ENCODE measurements around the gene KLHDC8A. TPM values are rescaled to one million over a fixed set of nuclear protein-coding genes. Genes with fewer than 3 reads are reported as not detected.
"Not testable (repeated sequence)": the region's sequence is repeated elsewhere in the genome, so short reads cannot be mapped to it uniquely, and the experiment has no call there.

The KLHDC8A gene
- total and polyA plus RNA-seq, 2 of the 4 experiments (the other 2 are of a cell fraction), result not detected

DNA sequence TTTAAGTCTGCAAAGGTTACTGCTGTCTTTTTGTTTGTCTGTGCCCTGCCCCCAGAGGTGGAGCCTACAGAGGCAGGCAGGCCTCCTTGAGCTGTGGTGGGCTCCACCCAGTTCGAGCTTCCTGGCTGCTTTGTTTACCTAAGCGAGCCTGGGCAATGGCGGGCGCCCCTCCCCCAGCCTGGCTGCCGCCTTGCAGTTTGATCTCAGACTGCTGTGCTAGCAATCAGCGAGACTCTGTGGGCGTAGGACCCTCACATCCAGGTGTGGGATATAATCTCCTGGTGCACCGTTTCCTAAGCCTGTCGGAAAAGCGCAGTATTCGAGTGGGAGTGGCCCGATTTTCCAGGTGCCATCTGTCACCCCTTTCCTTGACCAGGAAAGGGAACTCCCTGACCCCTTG lies 49.5 kb upstream of the KLHDC8A start:
- POLR2A ChIA-PET (ENCODE audit: unreplicated experiment); H3K36me3 ChIP-seq (ENCODE audit: control insufficient read depth, insufficient read depth, low read length); H3K4me2 ChIP-seq (ENCODE audit: low read depth, low read length); CTCF ChIA-PET; H2BK15ac ChIP-seq (ENCODE audit: low read depth, low read length); H3K23ac ChIP-seq (ENCODE audit: low read depth, low read length); H3K27ac ChIP-seq (ENCODE audit: insufficient read depth, low read length); H3K56ac ChIP-seq (ENCODE audit: extremely low read depth, insufficient read depth, low read length); H2AK5ac ChIP-seq (ENCODE audit: low read depth, low read length); in situ Hi-C loops (cut with MboI; ENCODE audit: low sequenced_read_pairs); H3K9me1 ChIP-seq (ENCODE audit: insufficient read depth, low read length); dilution Hi-C loops (cut with HindIII; ENCODE audit: low sequenced_read_pairs, unreplicated experiment); H2AFZ ChIP-seq (replicated peaks; ENCODE audit: low read length, poor library complexity); ATAC-seq (ENCODE audit: low read depth); H3K18ac ChIP-seq (ENCODE audit: low read depth, low read length); H3K9me3 ChIP-seq (ENCODE audit: control insufficient read depth, insufficient read depth, low read length); H3K27me3 ChIP-seq (ENCODE audit: control insufficient read depth, insufficient read depth, low read length); H4K8ac ChIP-seq (ENCODE audit: low read depth in 2 of 2, low read length in 2 of 2); H3K4me3 ChIP-seq (ENCODE audit: insufficient read depth, low read depth, low read length); H2BK120ac ChIP-seq (ENCODE audit: low read depth, low read length); DNase-seq; BruUV-seq (replicated peaks); H2BK20ac ChIP-seq (ENCODE audit: low read depth, low read length); H4K5ac ChIP-seq (ENCODE audit: low read depth, low read length); H2AK9ac ChIP-seq (replicated peaks; ENCODE audit: low read depth, low read length, poor library complexity); H3K79me1 ChIP-seq (ENCODE audit: low read depth in 1 of 2, low read length in 2 of 2); H4K20me1 ChIP-seq (ENCODE audit: insufficient read depth, low read length); intact Hi-C loops (cut with micrococcal nuclease); H2BK5ac ChIP-seq (ENCODE audit: low read depth, low read length, poor library complexity, severe bottlenecking); H3K9ac ChIP-seq (ENCODE audit: low read depth, low read length); H3K14ac ChIP-seq (replicated peaks; ENCODE audit: low read depth, low read length); H4K91ac ChIP-seq (ENCODE audit: insufficient read depth, low read depth, low read length); H3K4ac ChIP-seq (ENCODE audit: low read depth, low read length); H3K4me1 ChIP-seq (ENCODE audit: control insufficient read depth, insufficient read depth, low read length): not testable (repeated sequence)
- whole genome bisulfite sequencing, 2 experiments (ENCODE audit: extremely low coverage in 2 of 2, insufficient read length in 1 of 2), result no CpG with 5 or more reads among the region's 12 CpGs

DNA sequence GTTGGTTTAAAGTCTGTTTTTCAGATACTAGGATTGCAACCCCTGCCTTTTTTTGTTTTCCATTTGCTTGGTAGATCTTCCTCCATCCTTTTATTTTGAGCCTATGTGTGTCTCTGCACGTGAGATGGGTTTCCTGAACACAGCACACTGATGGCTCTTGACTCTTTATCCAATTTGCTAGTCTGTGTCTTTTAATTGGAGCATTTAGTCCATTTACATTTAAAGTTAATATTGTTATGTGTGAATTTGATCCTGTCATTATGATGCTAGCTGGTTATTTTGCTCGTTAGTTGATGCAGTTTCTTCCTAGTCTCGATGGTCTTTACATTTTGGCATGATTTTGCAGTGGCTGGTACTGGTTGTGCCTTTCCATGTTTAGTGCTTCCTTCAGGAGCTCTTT lies 47.8 kb upstream of the KLHDC8A start:
- H3K79me1 ChIP-seq (ENCODE audit: low read depth in 1 of 2, low read length in 2 of 2); H2AK5ac ChIP-seq (ENCODE audit: low read depth, low read length); intact Hi-C loops (cut with micrococcal nuclease); H4K20me1 ChIP-seq (ENCODE audit: insufficient read depth, low read length); H3K4me2 ChIP-seq (ENCODE audit: low read depth, low read length); DNase-seq; H2BK5ac ChIP-seq (ENCODE audit: low read depth, low read length, poor library complexity, severe bottlenecking); H3K9ac ChIP-seq (ENCODE audit: low read depth, low read length); H2BK20ac ChIP-seq (ENCODE audit: low read depth, low read length); BruUV-seq (replicated peaks); dilution Hi-C loops (cut with HindIII; ENCODE audit: low sequenced_read_pairs, unreplicated experiment); H3K4ac ChIP-seq (ENCODE audit: low read depth, low read length); in situ Hi-C loops (cut with MboI; ENCODE audit: low sequenced_read_pairs); H3K9me1 ChIP-seq (ENCODE audit: insufficient read depth, low read length); H3K14ac ChIP-seq (replicated peaks; ENCODE audit: low read depth, low read length); CTCF ChIA-PET; ATAC-seq (ENCODE audit: low read depth); H3K56ac ChIP-seq (ENCODE audit: extremely low read depth, insufficient read depth, low read length); H2AFZ ChIP-seq (replicated peaks; ENCODE audit: low read length, poor library complexity); H4K8ac ChIP-seq (ENCODE audit: low read depth in 2 of 2, low read length in 2 of 2); POLR2A ChIA-PET (ENCODE audit: unreplicated experiment); H2AK9ac ChIP-seq (replicated peaks; ENCODE audit: low read depth, low read length, poor library complexity); H3K18ac ChIP-seq (ENCODE audit: low read depth, low read length); H3K4me3 ChIP-seq (ENCODE audit: insufficient read depth, low read depth, low read length); H3K9me3 ChIP-seq (ENCODE audit: control insufficient read depth, insufficient read depth, low read length); H2BK15ac ChIP-seq (ENCODE audit: low read depth, low read length); H3K4me1 ChIP-seq (ENCODE audit: control insufficient read depth, insufficient read depth, low read length); H3K36me3 ChIP-seq (ENCODE audit: control insufficient read depth, insufficient read depth, low read length); H3K23ac ChIP-seq (ENCODE audit: low read depth, low read length); H2BK120ac ChIP-seq (ENCODE audit: low read depth, low read length); H3K27ac ChIP-seq (ENCODE audit: insufficient read depth, low read length); H4K91ac ChIP-seq (ENCODE audit: insufficient read depth, low read depth, low read length); H4K5ac ChIP-seq (ENCODE audit: low read depth, low read length): not testable (repeated sequence)
- peaks cover 10% of the 10 kb centered on the region for H3K27me3 ChIP-seq (ENCODE audit: control insufficient read depth, insufficient read depth, low read length)
- WGBS, 2 experiments (ENCODE audit: extremely low coverage in 2 of 2, insufficient read length in 1 of 2), result no CpG with 5 or more reads among the region's 3 CpGs

All from IMR-90 (cell line).